GM18499 (cell line): ENCODE measurements around the gene SCYL1.

Source experiments
- ATAC-seq: cut with Tn5 transposase; IDR thresholded peaks from one replicate; pipeline ENCODE4 v1.9.1; 2021; ENCODE audit warnings: moderate number of reproducible peaks; ENCODE audit not compliant: insufficient read depth, unreplicated experiment

The SCYL1 gene

DNA sequence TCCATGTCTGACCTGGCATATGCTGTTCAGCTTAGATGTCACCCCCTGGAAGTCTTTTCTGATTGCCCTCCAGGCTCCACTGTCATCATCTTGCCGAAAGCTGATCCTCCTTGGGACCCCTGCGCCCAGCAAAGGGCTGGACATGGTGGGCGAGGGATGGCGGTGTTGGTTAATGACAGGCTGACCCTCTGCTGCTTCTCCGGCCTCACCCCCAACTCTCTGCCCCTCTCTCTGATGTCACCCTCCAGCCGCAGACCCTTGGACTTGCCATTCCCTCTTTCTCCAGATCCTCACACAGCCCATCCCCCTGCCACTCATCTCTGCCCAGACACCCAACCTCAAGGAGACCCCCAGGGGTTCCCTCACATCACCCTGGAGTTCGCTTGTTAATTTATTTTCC lies 53.3 kb downstream of the SCYL1 start:
- no peak for ATAC-seq

DNA sequence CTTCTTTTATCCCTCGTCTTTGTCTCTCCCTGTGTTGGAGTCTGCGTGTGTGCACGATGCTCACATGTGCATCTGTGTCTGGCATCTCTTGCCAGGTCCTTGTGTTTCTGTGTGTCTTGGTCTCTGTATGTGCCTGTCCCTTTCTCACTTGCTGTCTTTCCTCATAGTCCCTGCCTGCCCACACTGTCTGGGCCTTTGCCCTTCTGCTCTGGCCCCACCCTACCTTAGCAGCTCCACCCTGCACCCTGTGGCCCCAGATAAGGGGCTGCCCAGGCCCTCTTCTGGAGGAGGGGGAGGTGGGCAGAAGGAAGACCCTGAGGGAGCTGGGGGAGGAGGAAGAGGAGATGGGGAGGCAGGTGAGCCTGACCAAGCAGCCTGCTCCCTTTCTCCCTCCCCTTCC lies 53.8 kb downstream of the SCYL1 start:
- no peak for ATAC-seq

GRCh38 chr11:65579291-65579690 lies 54.4 kb downstream of the SCYL1 start:
- ATAC-seq, result no peak

DNA sequence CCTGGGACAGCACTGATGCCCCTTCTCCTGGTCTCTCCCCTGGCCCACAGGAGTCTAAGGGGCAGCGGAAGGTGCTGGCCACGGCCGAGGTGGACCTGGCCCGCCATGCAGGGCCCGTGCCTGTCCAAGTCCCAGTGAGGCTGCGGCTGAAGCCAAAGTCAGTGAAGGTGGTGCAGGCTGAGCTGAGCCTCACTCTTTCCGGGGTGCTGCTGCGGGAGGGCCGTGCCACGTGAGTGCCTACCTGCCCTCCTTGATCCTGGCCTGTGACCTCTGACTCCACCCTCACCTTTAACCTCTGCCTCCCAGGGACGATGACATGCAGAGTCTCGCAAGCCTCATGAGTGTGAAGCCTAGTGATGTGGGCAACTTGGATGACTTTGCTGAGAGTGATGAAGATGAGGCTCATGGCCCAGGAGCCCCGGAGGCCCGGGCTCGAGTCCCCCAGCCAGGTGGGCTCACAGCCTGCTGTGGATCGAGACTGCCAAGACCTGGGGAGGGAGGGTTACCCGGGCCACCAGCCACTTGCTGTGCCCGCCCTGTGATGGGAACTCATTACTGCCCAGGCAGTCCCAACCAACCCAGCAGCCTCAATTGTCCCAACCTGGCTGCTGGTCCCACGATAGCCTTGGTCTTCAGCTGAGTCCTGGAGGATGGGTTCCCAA lies 55.3 kb downstream of the SCYL1 start:
- no peak for ATAC-seq

DNA sequence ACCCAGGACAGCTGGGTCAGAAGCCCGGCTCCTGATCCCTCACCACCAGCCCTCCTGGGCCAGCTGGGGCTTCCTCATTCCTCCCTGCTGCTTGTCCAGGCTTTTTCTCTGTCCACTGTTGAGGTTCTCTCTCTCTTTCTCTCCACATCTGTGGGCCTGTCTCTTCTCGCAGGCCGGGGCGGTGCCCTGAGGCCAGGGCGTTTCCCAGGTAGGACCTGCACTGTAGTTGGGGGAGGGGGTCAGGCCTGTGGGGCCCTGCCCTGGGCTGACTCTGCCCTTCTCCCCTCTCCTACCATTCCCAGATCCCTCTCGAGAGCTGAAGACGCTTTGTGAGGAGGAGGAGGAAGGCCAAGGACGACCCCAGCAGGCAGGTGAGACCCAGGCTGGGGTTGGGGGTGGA lies 55.9 kb downstream of the SCYL1 start:
- ATAC-seq, result no peak

- ATAC-seq, result no peak
Measured at GRCh38 chr11:65581928-65582327, 57.0 kb downstream of the SCYL1 start.

GRCh38 chr11:65583589-65583988 lies 58.7 kb downstream of the SCYL1 start:
- no peak for ATAC-seq

GRCh38 chr11:65584106-65584505 lies 59.2 kb downstream of the SCYL1 start:
- ATAC-seq, result no peak

GRCh38 chr11:65584723-65585171 lies 59.9 kb downstream of the SCYL1 start:
- no peak for ATAC-seq

- ATAC-seq, result no peak
Measured at GRCh38 chr11:65585396-65586246, 60.7 kb downstream of the SCYL1 start.

- no peak for ATAC-seq
Measured at GRCh38 chr11:65586247-65586630, 61.4 kb downstream of the SCYL1 start.

- no peak for ATAC-seq
Measured at GRCh38 chr11:65586676-65587075, 61.8 kb downstream of the SCYL1 start.
